KMS-11 (cell line): ENCODE measurements around the gene SHROOM3.

ENCODE experiments used
- H2AFZ ChIP-seq: fragments of 200-600 bp; sonication (generic); 2 replicates; pipeline ENCODE4 v1.6.1; 2016; ENCODE audit warnings: antibody characterized with exemption, mixed run types, low read depth
- H3K27ac ChIP-seq: fragments of 200-600 bp; sonication (generic); 2 replicates; pipeline ENCODE4 v1.6.1; 2016; ENCODE audit warnings: mild to moderate bottlenecking, mixed run types
- H3K27me3 ChIP-seq: fragments of 200-600 bp; sonication (generic); 2 replicates; pipeline ENCODE4 v1.6.1; 2017; ENCODE audit warnings: mild to moderate bottlenecking, low read depth, mixed run types, moderate library complexity; ENCODE audit not compliant: insufficient read depth
- H3K36me3 ChIP-seq: fragments of 200-600 bp; sonication (generic); 2 replicates; pipeline ENCODE4 v1.6.1; 2017; ENCODE audit warnings: mild to moderate bottlenecking, mixed run types; ENCODE audit not compliant: insufficient read depth
- H3K4me1 ChIP-seq: fragments of 200-600 bp; sonication (generic); 2 replicates; pipeline ENCODE4 v1.6.1; 2016; ENCODE audit warnings: mild to moderate bottlenecking, low read depth, mixed run types; ENCODE audit not compliant: poor library complexity, severe bottlenecking
- H3K4me2 ChIP-seq: fragments of 200-600 bp; sonication (generic); 2 replicates; pipeline ENCODE4 v1.7.0; 2016; ENCODE audit warnings: mild to moderate bottlenecking, mixed run types
- H3K4me3 ChIP-seq: fragments of 200-600 bp; sonication (generic); IDR thresholded peaks from 2 replicates; pipeline ENCODE4 v1.6.1; 2017; ENCODE audit warnings: low read depth, low read length, mixed read lengths; ENCODE audit not compliant: insufficient read depth
- H3K79me2 ChIP-seq: fragments of 200-600 bp; sonication (generic); 2 replicates; pipeline ENCODE4 v1.6.1; 2016; ENCODE audit warnings: low read depth, mixed run types; ENCODE audit not compliant: insufficient read depth
- H3K9ac ChIP-seq: fragments of 200-600 bp; sonication (generic); 2 replicates; pipeline ENCODE4 v1.6.1; 2016; ENCODE audit warnings: mild to moderate bottlenecking, mixed run types
- H4K20me1 ChIP-seq: fragments of 200-600 bp; sonication (generic); 2 replicates; pipeline ENCODE4 v1.6.1; 2016; ENCODE audit warnings: mild to moderate bottlenecking, mixed run types; ENCODE audit not compliant: insufficient read depth
- TF ChIP-seq, protein P1 (sequence below): fragments of 200-600 bp; sonication (generic); conservative IDR thresholded peaks from 2 replicates; pipeline ENCODE4 v1.6.1; 2017; ENCODE audit warnings: low read depth, mild to moderate bottlenecking, antibody characterized with exemption, low read length, moderate library complexity, mixed read lengths

Gene SHROOM3

DNA sequence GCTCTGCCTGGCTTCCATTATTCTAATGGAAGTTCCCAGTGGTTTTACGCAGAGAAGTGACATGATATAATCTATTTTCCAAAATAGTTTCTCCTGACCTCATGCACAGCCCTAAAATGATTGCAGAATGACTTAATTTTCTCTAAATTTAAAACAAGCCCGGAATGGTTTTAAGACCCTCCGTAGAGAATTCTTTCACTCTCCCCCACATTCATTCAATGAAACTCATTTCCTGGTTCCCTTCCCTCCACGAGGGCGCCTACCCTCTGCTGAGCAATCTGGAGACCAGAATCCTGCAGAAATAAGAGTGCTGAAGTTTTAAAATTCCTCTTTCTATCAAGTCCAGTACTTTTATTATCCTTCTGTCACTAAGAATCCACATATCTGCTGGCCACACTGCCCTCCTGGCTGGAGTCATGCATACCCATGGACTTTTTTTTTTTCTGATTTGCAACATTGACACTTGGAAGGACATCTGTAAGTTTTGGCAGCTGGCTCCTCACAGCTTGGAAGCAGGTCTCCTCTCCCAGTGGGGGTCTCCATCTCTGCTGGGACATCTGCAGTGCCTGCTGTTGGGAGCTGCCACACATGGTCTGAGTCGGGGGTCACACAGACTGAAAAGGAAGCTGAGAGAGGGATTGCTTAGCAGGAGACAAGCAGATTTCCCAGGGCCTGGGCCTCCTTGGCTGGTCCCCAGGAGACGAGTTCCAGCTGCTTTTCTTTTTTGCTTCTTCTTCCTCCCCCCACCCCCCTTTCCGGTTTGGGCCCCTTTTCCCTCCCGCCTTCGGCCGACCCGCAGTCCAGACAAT lies 376.8 kb downstream of the SHROOM3 start:
- no peak overlapping the region for H2AFZ ChIP-seq
- no peak overlapping the region for H3K9ac ChIP-seq
- H3K4me2 ChIP-seq, result no peak overlapping the region

DNA sequence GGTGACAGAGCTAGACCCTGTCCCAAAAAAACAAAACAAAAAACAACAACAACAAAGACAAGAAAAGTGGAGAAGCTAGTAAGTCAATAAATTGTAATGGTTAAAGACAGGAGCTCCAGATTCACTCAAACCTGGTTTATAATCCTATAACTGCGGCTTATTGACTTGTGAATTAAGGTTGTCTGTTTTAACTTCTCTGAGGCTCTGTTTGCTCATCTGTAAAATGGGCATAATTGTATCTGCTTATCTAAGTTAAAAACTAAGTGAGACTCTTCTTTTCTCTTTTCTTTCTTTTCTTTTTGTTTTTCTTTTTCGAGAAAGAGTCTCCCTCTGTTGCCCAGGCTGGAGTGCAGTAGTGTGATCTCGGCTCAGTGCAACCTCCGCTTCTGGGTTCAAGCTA lies 378.0 kb downstream of the SHROOM3 start:
- Histone ChIP-seq H3K4me2 (no peak overlapping the region), H3K4me1 (no peaks in the 10 kb centered on the region), H3K36me3 (no peaks in the 10 kb centered on the region), H3K27ac (no peak overlapping the region), H3K79me2 (no peaks in the 10 kb centered on the region), H3K27me3 (no peaks in the 10 kb centered on the region), H4K20me1 (no peaks in the 10 kb centered on the region), H3K9ac (no peak overlapping the region), H2AFZ (no peak overlapping the region), H3K4me3 (no peak overlapping the region)
- TF ChIP-seq, protein P1, sequence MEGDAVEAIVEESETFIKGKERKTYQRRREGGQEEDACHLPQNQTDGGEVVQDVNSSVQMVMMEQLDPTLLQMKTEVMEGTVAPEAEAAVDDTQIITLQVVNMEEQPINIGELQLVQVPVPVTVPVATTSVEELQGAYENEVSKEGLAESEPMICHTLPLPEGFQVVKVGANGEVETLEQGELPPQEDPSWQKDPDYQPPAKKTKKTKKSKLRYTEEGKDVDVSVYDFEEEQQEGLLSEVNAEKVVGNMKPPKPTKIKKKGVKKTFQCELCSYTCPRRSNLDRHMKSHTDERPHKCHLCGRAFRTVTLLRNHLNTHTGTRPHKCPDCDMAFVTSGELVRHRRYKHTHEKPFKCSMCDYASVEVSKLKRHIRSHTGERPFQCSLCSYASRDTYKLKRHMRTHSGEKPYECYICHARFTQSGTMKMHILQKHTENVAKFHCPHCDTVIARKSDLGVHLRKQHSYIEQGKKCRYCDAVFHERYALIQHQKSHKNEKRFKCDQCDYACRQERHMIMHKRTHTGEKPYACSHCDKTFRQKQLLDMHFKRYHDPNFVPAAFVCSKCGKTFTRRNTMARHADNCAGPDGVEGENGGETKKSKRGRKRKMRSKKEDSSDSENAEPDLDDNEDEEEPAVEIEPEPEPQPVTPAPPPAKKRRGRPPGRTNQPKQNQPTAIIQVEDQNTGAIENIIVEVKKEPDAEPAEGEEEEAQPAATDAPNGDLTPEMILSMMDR, result no peak

More for the DNA sequence above, 376.8 kb downstream of the SHROOM3 start:
- H4K20me1 ChIP-seq, result no peaks in the 10 kb centered on the region
- H3K27ac ChIP-seq, result no peak overlapping the region
- TF ChIP-seq, protein P1, result no peak
- H3K4me1 ChIP-seq, result no peaks in the 10 kb centered on the region
- no peak overlapping the region for H3K4me3 ChIP-seq
- H3K79me2 ChIP-seq, result no peaks in the 10 kb centered on the region
- no peaks in the 10 kb centered on the region for H3K36me3 ChIP-seq
- no peaks in the 10 kb centered on the region for H3K27me3 ChIP-seq

DNA sequence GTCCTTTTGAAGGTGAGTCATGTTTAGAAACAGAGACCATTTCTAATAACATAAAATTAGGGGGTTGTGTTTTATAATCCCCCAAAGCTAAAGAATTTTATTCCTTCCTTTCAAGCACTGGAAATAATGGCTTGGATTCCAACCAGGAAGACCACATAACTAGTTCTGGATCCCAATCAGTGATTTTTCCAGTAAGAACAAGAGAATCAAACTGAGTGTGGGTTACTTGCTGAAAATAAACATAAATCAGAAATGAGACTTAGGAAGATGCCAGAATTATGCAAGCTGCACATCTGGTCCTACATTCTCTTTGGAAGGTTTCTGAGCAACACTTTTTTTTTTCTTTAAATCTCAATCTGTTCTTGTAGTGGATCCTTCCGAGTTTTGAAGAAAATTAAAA lies 386.6 kb downstream of the SHROOM3 start:
- TF ChIP-seq, protein P1, result no peak
- H3K27ac ChIP-seq, result no peak overlapping the region
- no peaks in the 10 kb centered on the region for H3K79me2 ChIP-seq
- H3K4me1 ChIP-seq, result no peaks in the 10 kb centered on the region
- H3K9ac ChIP-seq, result no peak overlapping the region
- no peaks in the 10 kb centered on the region for H3K27me3 ChIP-seq
- no peak overlapping the region for H3K4me2 ChIP-seq
- no peaks in the 10 kb centered on the region for H3K36me3 ChIP-seq
- no peak overlapping the region for H2AFZ ChIP-seq
- H4K20me1 ChIP-seq, result no peaks in the 10 kb centered on the region
- H3K4me3 ChIP-seq, result no peak overlapping the region

DNA sequence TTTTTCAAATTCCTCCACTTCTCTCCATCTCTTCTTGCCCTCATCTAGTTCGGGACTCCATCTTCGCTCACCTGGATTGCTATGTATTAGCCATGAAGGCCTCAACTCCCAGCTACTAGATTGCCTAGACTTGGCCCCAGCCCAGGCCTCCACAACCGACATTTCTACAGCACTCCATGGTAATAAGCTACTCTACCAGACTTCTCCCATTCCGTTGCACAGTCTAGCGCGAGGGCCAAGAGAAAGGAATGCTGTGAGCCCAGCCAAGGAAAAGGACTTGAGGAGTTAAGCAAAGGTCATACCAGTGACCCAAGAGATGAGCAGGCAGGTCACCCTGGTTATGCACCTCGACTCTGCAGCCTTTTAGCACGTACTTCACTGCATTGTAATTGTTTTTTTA lies 387.3 kb downstream of the SHROOM3 start:
- no peak overlapping the region for H3K4me3 ChIP-seq
- H3K27ac ChIP-seq, result no peak overlapping the region
- no peaks in the 10 kb centered on the region for H3K27me3 ChIP-seq
- H3K9ac ChIP-seq, result no peak overlapping the region
- H3K36me3 ChIP-seq, result no peaks in the 10 kb centered on the region
- H3K4me1 ChIP-seq, result no peaks in the 10 kb centered on the region
- no peaks in the 10 kb centered on the region for H4K20me1 ChIP-seq
- TF ChIP-seq, protein P1, result no peak
- H3K4me2 ChIP-seq, result no peak overlapping the region
- H3K79me2 ChIP-seq, result no peaks in the 10 kb centered on the region
- H2AFZ ChIP-seq, result no peak overlapping the region
